ENCODE results near the gene WWC2.

DNA sequence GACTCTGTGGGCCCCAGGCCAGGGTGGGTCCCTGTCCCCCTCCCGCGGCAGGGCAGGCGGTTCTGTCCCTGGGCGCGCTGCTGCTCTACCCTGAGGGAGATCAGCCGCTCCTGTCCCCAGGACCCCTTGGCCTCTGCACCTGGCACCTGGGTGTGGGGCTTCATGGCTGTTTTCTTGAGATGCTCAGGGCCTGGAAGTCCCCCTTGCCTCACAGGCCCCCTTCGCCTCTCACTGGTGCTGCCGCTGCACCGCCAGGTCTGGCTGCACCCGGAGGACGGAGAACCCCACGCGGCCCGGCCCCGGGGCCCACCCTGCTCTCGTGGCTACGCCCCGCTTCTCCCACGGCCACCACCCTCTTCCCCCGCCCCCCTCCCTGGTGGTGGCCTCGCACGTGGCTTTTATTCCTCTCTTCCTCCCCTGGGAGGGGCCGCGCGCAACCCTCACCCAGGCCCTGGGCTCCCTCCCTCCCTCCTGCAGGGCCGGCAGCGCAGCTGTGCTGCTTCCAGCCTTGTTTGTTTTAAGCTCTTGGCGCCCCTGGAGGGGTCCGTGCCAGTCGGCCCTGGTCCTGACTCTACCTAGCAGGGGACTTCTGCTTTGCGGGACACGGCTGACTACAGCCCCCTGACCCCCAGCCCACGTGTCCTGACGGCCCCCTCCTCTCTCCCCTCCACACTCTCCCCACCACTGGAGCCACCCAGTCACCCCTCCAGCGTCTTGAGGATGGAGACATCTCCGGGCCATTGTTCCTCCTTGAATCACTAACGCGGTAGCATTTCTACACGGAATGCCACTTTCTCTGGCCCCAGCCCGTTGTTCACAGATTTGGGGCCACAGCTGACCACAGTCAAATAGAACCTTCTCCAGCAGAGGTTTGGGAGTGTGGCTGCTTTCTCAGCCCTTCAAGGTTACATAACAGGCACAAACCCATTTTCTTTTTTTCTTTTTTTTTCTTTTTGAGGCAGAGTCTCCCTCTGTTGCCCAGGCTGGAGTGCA lies 243.8 kb downstream of the WWC2 start:
- TF ChIP-seq, protein P1, sequence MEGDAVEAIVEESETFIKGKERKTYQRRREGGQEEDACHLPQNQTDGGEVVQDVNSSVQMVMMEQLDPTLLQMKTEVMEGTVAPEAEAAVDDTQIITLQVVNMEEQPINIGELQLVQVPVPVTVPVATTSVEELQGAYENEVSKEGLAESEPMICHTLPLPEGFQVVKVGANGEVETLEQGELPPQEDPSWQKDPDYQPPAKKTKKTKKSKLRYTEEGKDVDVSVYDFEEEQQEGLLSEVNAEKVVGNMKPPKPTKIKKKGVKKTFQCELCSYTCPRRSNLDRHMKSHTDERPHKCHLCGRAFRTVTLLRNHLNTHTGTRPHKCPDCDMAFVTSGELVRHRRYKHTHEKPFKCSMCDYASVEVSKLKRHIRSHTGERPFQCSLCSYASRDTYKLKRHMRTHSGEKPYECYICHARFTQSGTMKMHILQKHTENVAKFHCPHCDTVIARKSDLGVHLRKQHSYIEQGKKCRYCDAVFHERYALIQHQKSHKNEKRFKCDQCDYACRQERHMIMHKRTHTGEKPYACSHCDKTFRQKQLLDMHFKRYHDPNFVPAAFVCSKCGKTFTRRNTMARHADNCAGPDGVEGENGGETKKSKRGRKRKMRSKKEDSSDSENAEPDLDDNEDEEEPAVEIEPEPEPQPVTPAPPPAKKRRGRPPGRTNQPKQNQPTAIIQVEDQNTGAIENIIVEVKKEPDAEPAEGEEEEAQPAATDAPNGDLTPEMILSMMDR (IDR thresholded peaks at IDR 0.05; ENCODE audit: insufficient read depth, low read length, poor library complexity, severe bottlenecking): no peak
- no peak for TF ChIP-seq EZH2phosphoT487 (conservative IDR thresholded peaks at IDR 0.05; ENCODE audit: low read length)
